ENCODE data around the gene GAB1.

- TF ChIP-seq SP1 (IDR thresholded peaks at IDR 0.05) (no peak), SP1 (CRISPR knock-in tag; IDR thresholded peaks at IDR 0.05) (no peak), SIN3B (IDR thresholded peaks at IDR 0.05; ENCODE audit: low read length) (no peak), ZNF850 (CRISPR knock-in tag; conservative IDR thresholded peaks at IDR 0.05) (no peak), ZEB1 (IDR thresholded peaks at IDR 0.05; ENCODE audit: insufficient replicate concordance, low read depth) (no peak), TCF7 (IDR thresholded peaks at IDR 0.05; ENCODE audit: low read depth) (no peak)
Measured at GRCh38 chr4:143292858-143293257, 43.8 kb upstream of the GAB1 start.
